Loucy (cell line): ENCODE measurements around the gene FGF19.

Source experiments
- H2AFZ ChIP-seq: fragments of 200-600 bp; sonication (generic); 2 replicates; pipeline ENCODE4 v1.6.0; 2016; ENCODE audit warnings: antibody characterized with exemption, mild to moderate bottlenecking, low read length, moderate library complexity
- H3F3A ChIP-seq: fragments of 200-600 bp; 2 replicates; pipeline ENCODE4 v1.6.0; 2016; ENCODE audit warnings: antibody characterized with exemption, low read depth, mild to moderate bottlenecking
- H3K27me3 ChIP-seq: fragments of 200-600 bp; sonication (generic); 2 replicates; pipeline ENCODE4 v1.6.1; 2014; ENCODE audit warnings: low read length, mild to moderate bottlenecking; ENCODE audit not compliant: insufficient read depth, poor library complexity, severe bottlenecking
- H3K36me3 ChIP-seq: fragments of 200-600 bp; sonication (generic); 2 replicates; pipeline ENCODE4 v1.6.1; 2016; ENCODE audit warnings: low read length; ENCODE audit not compliant: insufficient read depth
- H3K4me1 ChIP-seq: fragments of 200-600 bp; sonication (generic); 2 replicates; pipeline ENCODE4 v1.5.1; 2014; ENCODE audit warnings: low read length, mild to moderate bottlenecking; ENCODE audit not compliant: insufficient read depth, poor library complexity, severe bottlenecking
- H3K4me2 ChIP-seq: fragments of 200-600 bp; sonication (generic); 2 replicates; pipeline ENCODE4 v1.6.0; 2014; ENCODE audit warnings: antibody characterized with exemption, low read length, low read depth, mild to moderate bottlenecking; ENCODE audit not compliant: poor library complexity, severe bottlenecking
- H3K4me3 ChIP-seq: fragments of 200-600 bp; sonication (generic); 2 replicates; pipeline ENCODE4 v1.5.1; 2014; ENCODE audit warnings: low read length, mild to moderate bottlenecking, mixed read lengths; ENCODE audit not compliant: poor library complexity, severe bottlenecking
- H3K79me2 ChIP-seq: fragments of 200-600 bp; sonication (generic); 2 replicates; pipeline ENCODE4 v1.6.1; 2014; ENCODE audit warnings: low read length; ENCODE audit not compliant: insufficient read depth
- H3K9ac ChIP-seq: fragments of 200-600 bp; sonication (generic); 2 replicates; pipeline ENCODE4 v1.6.0; 2014; ENCODE audit warnings: mild to moderate bottlenecking, low read depth, low read length, moderate library complexity; ENCODE audit not compliant: poor library complexity, severe bottlenecking
- H3K9me2 ChIP-seq: fragments of 200-600 bp; sonication (generic); replicated peaks from 2 replicates; pipeline ENCODE4 v1.6.1; 2016; ENCODE audit warnings: low read depth, low read length, mixed read lengths
- H3K9me3 ChIP-seq: fragments of 200-600 bp; sonication (generic); 2 replicates; pipeline ENCODE4 v1.6.1; 2014; ENCODE audit warnings: mild to moderate bottlenecking, antibody characterized with exemption, low read length, low read depth; ENCODE audit not compliant: insufficient read depth
- H4K20me1 ChIP-seq: fragments of 200-600 bp; sonication (generic); 2 replicates; pipeline ENCODE4 v1.6.0; 2014; ENCODE audit warnings: antibody characterized with exemption, low read length, mild to moderate bottlenecking; ENCODE audit not compliant: insufficient read depth, poor library complexity, severe bottlenecking
- CTCF ChIP-seq: fragments of 200-600 bp; sonication (generic); conservative IDR thresholded peaks from 2 replicates; pipeline ENCODE4 v1.5.1; 2014; ENCODE audit warnings: mild to moderate bottlenecking, antibody characterized with exemption, low read length
- EZH2phosphoT487 ChIP-seq: fragments of 200-600 bp; IDR thresholded peaks from 2 replicates; pipeline ENCODE4 v1.6.1; 2018; ENCODE audit warnings: antibody characterized with exemption, mild to moderate bottlenecking, moderate library complexity, borderline replicate concordance

FGF19 gene

GRCh38 chr11:69698362-69698761 is 5.5 kb downstream of the FGF19 start:
- Histone ChIP-seq H3K4me1 (no peaks in the 10 kb centered on the region), H3K9ac (no peak overlapping the region), H3K79me2 (no peaks in the 10 kb centered on the region), H4K20me1 (no peaks in the 10 kb centered on the region), H3K9me2 (no peaks in the 10 kb centered on the region), H3K9me3 (no peaks in the 10 kb centered on the region), H3K27me3 (no peaks in the 10 kb centered on the region), H3F3A (no peaks in the 10 kb centered on the region), H3K4me2 (no peak overlapping the region), H3K36me3 (no peaks in the 10 kb centered on the region), H3K4me3 (no peak overlapping the region), H2AFZ (no peak overlapping the region)
- TF ChIP-seq CTCF (no peak), EZH2phosphoT487 (no peak)

- Histone ChIP-seq H3K36me3 (no peaks in the 10 kb centered on the region), H3K9ac (no peak overlapping the region), H2AFZ (no peak overlapping the region), H3K4me2 (no peak overlapping the region), H3K9me2 (no peaks in the 10 kb centered on the region), H3K9me3 (no peaks in the 10 kb centered on the region), H3K4me3 (no peak overlapping the region), H3K4me1 (no peaks in the 10 kb centered on the region), H3F3A (no peaks in the 10 kb centered on the region), H3K27me3 (no peaks in the 10 kb centered on the region), H3K79me2 (no peaks in the 10 kb centered on the region), H4K20me1 (no peaks in the 10 kb centered on the region)
- TF ChIP-seq EZH2phosphoT487 (no peak), CTCF (no peak)
Observed at GRCh38 chr11:69697861-69698260, 6.0 kb downstream of the FGF19 start.

- H3K4me1 ChIP-seq = no peaks in the 10 kb centered on the region
Observed at GRCh38 chr11:69697469-69697843, 6.4 kb downstream of the FGF19 start.

More at GRCh38 chr11:69697469-69697843, 6.4 kb downstream of the FGF19 start:
- H3K79me2 ChIP-seq = no peaks in the 10 kb centered on the region
- no peaks in the 10 kb centered on the region for H3K36me3 ChIP-seq
- H3K9me2 ChIP-seq = no peaks in the 10 kb centered on the region
- no peak overlapping the region for H3K4me2 ChIP-seq
- H3K9me3 ChIP-seq = no peaks in the 10 kb centered on the region
- no peak overlapping the region for H3K9ac ChIP-seq
- no peak overlapping the region for H3K4me3 ChIP-seq
- H4K20me1 ChIP-seq = no peaks in the 10 kb centered on the region
- no peaks in the 10 kb centered on the region for H3K27me3 ChIP-seq
- H3F3A ChIP-seq = no peaks in the 10 kb centered on the region
- no peak for TF ChIP-seq EZH2phosphoT487
- no peak for TF ChIP-seq CTCF
- no peak overlapping the region for H2AFZ ChIP-seq
